HUDEP-2 (cell line): ENCODE measurements around the gene HYLS1.
"Not testable (repeated sequence)": the region's sequence is repeated elsewhere in the genome, so short reads cannot be mapped to it uniquely, and the experiment has no call there.

ENCODE experiments used
- DNase-seq, 76 experiments: peaks; one replicate each; lab custom pipeline; 2025; ENCODE audit not compliant: unreplicated experiment in 76 of 76; lab: John Stamatoyannopoulos, UW

Gene HYLS1, protein sequence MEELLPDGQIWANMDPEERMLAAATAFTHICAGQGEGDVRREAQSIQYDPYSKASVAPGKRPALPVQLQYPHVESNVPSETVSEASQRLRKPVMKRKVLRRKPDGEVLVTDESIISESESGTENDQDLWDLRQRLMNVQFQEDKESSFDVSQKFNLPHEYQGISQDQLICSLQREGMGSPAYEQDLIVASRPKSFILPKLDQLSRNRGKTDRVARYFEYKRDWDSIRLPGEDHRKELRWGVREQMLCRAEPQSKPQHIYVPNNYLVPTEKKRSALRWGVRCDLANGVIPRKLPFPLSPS

DNA sequence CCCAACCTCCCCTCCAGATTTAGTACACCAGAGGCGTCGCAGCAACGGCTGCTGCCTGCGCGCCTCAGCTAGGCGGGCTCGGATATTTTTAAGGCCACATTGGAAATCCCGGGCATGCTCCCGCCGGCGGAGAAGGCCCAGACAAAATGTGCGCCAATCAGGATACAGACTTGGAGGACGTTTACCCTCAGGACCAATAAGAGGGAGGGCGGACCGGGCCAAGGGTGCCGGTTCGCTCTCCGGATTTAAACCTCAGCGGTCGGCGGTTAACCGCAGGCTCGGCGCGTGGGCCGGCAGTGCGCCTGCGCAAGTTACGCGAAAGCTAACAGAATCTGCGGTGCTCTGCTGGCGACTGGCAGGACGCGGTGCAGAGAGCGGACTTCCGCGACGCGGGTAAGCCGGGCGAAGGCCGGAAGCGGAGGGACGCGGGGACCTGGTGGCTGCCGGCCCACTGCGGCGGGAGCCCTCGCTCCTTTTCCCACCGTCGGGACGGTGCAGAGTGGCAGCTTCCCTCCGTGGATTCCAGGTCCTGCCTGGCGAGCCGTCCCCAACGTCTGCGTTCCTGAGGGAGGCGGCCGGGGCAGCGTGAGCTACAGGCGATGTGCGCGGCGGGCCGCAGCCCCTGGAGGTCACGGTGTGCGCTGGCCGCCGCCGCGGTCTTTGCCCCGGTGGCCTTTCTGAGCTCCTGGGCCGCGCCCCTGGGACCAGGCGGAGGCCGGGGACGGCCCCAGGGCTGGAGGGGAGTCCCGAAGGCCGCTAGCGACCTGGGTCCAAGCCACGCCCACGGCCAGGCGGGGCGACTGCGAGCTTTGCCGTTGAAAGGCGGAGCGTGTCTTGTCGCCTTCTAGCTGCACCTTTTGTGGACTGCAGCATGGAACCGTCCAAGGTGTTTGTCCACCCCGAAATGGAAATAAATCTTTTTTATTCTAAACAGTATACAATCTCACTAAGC, at the start of gene HYLS1:
HYLS1 (plus strand) TSS at position 296 of the 952 bp plus-strand sequence. CDS start 11,701 bp downstream, outside the sequence.
- DNase-seq: peak; percentile 52 to 96 (median 92)

DNA sequence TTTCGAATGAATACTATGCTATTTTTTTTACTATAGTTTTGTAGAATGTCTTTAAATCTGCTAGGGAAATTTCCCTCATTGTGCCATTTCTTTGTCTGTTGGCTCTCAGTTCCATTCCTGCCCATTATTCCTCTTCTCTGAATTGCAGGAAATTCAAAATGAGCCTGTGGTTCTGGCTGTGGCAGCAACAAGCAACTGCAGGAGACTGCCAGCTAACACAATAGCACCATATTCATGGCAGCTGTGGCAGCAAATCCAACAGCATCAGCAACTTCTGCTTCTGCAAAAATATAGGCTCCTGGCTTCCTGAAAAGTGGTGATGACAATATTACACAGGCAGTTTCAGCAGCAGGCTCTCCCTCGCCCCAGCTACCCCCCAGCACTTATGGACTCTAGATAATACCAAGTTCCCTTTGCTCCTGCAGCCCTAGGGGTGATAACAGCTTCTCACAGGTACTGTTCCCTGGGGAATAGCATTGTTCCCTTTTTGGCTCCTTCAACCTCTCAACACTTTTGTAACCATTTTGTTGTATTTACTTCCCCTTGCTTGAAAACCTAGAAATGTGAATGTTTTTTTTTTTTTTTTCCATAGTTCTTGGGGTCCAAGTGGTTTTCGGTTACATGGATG, 45.0 kb upstream of the HYLS1 start:
- DNase-seq: no peak

DNA sequence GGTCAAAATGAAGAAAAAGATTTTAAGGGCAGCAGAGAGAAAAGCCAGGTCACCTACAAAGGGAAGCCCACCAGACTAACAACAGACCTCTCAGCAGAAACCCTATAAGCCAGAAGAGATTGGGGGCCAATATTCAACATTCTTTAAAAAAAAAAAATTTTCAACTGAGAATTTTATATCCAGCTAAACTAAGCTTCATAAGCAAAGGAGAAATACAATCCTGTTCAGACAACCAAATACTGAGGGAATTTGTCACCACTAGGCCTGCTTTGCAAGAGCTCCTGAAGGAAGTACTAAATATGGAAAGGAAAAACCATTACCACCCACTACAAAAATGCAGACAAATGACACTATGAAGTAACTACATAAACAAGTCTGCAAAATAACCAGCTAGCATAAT, 41.3 kb upstream of the HYLS1 start:
- DNase-seq: no peak

DNA sequence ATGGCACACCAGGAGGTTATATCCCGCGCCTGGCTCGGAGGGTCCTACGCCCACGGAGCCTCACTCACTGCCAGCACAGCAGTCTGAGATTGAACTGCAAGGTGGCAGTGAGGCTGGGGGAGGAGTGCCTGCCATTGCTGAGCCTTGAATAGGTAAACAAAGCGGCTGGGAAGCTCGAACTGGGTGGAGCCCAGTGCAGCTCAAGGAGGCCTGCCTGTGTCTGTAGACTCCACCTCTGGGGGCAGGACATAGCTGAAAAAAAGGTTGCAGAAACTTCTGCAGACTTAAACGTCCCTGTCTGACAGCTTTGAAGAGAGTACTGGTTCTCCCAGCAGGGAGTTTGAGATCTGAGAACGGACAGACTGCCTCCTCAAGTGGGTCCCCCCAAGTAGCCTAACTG, 29.8 kb upstream of the HYLS1 start:
- not testable (repeated sequence) for DNase-seq

DNA sequence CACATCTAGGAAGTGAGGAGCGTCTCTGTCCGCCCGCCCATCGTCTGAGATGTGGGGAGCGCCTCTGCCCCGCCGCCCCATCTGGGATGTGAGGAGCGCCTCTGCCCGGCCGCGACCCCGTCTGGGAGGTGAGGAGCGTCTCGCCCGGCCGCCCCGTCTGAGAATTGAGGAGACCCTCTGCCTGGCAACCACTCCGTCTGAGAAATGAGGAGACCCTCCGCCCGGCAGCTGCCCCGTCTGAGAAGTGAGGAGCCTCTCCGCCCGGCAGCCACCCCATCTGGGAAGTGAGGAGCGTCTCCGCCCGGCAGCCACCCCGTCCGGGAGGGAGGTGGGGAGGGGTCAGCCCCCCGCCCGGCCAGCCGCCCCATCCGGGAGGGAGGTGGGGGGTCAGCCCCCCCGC, 24.7 kb upstream of the HYLS1 start:
- not testable (repeated sequence) for DNase-seq

DNA sequence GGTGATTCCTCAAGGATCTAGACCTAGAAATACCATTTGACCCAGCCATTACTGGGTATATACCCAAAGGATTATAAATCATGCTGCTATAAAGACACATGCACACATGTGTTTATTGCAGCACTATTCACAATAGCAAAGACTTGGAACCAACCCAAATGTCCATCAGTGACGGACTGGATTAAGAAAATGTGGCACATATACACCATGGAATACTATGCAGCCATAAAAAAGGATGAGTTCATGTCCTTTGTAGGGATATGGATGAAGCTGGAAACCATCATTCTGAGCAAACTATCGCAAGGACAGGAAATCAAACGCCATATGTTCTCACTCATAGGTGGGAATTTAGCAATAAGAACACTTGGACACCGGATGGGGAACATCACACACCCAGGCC, 22.1 kb upstream of the HYLS1 start:
- DNase-seq: not testable (repeated sequence)

DNA sequence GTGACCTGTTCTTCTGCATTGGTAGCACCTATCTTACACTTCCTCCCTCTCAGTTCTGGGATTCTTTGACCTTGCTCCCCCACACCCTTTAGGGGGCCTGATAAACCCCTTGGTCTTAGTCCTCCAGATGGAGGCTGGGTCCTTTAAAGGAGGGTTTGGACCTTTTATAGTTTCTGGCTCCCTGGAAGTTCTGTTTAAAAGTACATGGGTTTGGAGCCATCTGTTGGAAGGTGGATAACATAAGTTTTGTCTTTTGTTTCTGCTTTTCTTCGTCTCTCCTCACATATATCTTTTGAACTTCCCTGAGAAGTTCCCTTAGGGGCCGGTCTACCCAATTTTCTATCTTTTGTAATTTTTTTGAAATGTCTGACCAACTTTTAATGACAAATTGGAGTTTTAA, 17.9 kb upstream of the HYLS1 start:
- DNase-seq: no peak

DNA sequence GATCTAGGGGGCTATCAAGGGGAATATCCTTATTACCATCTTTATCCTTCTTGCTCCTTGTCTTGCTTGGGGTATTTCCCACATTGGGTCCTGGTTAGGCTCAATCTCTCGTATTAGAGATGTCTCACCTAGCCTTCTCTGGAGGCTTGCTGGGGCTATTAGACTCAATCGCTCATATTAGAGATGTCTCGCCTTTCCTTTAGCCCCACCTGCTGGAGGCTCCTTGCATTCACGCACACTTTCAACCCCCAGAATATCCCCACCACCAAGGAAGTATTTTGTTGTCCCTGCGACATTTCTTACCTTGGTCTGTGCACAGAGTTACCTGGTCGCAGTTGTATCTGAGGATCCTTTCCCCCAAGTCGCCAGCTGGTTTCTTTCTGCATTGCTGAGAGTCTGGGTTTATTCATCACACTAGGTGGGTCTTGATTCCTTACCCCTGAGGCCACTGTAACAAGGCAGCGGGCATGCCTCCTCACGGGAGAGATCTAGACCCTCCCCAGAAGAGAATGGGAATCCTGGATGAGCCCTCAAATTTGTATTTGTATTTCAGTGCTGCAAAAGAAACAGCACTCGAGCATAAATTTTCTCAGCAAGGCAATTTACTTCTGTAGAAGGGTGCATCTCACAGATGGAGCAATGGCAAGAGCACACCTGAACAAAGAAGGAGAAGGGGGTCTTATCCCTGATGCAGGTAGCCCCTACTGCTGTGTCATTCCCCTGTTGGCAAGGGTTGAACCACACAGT, 15.9 kb upstream of the HYLS1 start:
- peak in 12 of 76 experiments; percentile 1 to 39 (median 13) for DNase-seq

DNA sequence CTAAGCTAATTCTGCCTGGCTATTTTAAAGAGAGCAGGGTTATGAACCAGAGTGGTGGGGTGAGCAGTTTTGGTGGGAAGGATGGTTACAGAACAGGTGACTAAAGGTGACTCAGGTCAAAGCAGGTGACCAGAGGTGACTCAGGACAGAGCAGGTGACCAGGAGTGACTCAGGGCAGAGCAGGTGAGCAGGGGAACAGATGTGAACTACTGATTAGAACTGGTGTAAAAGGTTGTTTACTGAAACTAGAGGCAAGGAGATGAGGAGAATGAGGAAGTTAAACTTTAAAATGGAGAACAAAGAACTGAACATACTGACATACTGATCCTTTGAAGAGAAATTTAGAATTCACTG, 15.4 kb upstream of the HYLS1 start:
- DNase-seq: no peak

DNA sequence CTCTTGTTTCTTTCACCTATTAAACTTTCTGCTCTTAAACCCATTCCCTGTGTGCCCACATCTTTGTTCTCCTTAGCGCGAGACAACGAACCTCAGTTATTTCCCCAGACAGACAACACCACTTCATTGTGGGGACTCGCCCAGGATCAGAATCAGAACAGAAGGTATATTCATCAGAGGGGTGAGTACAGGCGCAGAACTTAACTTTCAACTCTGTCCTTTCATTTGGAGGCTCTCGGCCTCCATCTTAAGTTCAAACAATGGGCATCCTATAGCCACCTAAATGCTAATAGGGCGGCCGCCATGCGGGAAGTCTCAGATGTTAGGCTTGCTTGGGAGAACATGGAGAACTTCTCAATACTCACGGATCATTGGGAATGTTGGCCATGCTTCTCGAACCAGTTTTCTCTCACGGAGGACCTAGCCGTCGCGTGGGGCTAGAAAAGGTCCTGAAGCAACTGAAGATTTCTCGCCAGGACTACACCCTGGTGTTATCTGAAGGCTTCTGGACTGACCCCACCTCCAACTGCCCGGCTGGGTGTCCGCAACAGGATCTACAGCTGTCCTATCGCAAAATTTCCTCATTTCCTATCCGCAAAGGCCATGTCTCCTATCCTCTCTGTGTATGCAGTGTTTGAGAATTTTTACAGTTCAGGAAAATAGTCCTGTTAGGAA, 13.4 kb upstream of the HYLS1 start:
- no peak for DNase-seq

DNA sequence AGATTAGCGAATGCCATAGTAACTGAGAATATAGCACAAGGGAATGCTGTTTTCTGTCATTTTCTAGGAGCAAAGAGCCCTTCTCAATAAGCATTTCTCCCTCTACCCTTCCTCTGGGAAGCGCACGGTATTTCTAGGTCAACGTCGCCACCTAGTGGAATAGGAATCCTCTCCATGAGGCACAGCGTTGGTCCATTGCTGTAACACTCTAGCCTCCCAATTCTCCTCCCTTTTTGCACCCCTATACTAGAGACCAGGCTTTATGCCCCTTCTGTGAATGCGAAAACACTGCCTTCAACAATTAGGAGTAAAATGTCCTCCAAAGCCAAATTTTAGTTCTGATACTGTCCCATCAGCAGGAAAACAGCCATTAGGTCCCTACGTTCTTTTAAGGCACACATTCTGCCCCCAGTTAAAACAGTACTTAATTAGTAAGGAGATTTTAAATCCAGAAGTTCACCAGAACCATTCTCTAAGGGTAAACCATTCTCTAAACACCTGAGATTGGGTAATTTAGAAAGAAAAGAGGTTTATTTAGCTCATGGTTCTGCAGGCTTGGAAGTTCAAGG, 12.8 kb upstream of the HYLS1 start:
- DNase-seq: peak in 49 of 76 experiments; percentile 3 to 63 (median 27)

DNA sequence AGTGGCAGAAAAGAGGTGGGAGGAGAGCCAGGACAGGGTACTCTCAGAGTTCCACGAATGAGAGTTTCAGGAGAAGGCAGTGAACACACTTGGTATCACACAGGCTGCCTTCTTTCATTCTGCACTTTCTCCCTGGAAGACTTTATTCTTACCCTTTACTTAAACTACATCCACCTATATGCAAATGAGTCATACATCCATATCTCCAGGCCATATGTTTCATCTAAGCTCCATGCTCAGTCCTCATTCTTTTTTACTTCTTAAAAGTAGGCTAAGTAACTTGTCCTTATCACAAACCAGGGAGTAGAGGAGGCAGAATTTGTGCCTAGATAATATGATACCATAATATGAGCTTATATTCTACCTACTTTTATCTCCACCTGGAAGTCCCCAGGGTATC, 6.2 kb upstream of the HYLS1 start:
- no peak for DNase-seq

DNA sequence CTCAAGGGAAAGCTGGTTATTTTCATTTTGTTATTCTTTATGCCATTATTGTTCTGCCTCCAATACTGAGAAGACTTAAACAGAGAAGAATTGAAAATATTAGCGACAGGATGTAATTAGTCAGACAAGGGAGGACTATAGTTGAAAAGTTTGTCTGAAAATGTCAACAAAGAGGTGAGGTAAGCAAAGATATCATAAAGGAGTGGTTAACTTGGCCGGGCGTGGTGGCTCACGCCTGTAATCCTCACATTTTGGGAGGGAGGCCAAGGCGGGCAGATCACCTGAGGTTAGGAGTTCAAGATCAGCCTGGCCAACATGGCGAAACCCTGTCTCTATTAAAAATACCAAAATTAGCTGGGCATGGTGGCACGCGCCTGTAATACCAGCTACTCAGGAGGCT, 4.1 kb upstream of the HYLS1 start:
- no peak for DNase-seq

DNA sequence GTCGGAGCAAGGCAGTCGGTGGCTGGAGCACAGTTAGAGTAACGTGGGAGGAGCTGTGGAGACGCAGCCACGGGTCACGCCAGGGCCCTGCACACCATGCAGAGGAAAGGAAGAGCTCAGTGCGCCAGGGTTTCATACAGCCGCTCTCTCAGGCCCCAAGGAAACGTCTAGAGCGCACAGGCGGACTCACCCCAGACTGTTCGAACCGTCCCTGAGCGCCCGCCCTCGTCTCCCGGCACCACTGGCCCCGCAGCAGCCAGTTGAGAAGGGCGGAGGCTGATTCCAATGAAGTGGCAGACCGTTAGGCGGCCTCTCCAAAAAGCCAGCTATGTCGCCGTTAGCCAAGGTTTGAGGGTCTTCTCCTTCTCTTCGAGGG, 483 bp upstream of the HYLS1 start:
- DNase-seq: peak in 60 of 76 experiments; percentile 8 to 85 (median 62)

DNA sequence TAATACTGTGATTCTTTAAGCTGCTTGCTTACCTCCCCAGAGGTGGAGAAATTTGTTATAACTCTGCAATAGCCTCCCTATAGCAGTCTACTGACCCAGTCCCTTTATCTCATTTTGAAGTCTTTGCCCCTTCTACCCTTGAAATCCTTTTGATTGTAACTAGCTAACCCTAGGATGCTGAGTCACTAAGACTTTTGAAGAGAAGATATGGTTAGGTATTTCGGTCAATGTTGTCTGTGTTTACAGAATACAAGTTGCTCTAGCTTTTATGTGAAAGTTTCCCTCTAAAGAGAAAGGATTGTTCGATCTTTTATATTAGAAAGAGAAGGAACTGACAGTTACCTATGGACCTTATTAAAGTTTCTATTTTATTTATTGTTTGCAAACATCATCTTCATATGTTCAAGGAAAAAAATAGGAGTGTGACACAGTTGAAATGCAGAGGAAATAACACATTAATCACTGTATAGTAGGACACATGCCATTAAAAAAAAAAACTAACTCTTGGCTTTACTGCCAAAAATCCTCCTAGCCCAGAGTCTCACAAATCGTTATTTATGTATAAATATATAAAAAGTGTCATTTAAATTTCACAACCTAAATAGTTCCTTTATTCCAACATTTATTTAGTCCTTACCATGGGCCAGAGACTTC, 3.1 kb downstream of the HYLS1 start:
- peak in 4 of 76 experiments; percentile 1 to 17 (median 5) for DNase-seq

DNA sequence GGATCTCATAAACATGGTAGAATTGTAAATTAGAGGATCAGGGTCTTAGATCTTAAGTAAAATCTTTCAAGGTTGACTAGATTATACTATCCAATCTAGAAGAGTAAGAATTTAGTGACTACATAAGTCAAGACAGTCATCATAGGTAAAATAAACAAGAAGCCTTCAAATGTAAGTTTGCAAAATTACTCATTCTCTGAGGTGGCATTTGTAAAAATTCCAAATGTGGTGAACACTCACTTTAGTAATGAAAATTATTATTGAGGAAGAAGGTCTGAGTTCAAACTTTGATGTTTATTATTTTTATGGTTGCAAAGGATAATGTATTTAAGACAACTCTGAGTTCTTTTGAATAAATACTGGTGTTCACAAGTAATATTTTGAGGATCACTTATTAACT, 4.6 kb downstream of the HYLS1 start:
- DNase-seq: no peak

DNA sequence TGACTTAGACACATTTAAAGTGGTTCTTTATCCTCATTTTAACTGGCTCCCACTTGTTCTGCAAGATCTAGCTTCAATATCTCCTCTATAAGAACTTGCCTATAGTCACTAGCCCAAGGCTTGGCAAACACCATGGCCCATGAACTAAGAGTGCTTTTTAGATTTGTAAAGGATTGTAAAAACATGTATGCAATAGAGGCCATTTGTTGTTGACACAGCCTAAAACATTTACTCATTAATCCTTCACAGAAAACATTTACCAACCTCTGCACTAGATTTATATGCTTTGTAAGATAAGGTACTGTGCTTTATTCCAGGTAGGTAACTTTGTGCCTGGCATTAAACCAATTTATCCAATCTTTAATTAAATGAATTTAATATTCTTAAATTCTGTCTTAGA, 5.5 kb downstream of the HYLS1 start:
- DNase-seq: no peak

DNA sequence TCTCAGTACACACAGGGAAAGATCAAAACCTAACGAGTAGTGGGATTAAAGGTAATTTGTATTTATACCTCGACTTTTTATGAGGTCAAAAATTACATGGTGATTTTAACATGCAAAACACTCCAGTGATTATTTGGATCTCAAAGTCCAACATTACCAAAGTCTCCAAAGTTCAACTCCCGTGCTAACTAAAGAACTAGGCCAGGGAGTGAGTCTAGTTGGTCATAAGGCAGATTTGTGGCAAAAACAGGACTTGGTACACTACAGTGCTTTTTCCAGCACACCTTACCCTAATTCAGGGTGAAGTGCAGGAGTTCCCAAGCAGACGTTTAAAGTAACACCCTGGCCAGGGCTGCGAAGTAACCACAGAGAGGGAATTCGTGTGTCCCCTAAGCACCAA, 14.4 kb downstream of the HYLS1 start:
- DNase-seq: no peak

DNA sequence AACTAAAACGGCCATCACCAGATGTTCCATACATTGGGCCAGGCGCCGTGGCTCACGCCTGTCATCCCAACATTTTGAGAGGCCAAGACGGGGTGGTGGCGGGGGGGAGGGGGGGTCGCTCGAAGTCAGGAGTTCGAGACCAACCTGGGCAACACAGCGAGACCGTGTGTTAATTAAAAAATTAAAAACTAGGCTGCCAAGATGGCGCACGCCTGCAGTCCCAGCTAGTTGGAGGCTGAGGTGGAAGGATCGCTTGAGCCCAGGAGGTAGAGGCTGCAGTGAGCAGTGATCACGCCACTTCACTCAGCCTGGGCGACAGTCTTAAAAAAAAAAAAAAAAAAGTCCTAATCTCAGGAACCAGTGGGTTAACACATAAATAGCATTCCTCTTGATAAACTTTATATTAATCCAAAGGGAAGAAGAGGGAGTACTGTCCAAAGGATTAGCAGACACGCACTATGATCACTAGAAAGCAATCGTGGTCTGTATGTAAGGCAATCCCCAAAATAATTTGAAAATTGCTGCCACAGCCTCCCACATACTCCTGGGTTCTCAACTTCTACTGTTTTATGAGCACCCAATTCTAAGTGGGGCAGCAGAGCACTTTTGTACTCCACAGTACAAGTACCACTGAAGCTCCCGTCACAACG, 14.9 kb downstream of the HYLS1 start:
- peak in 1 of 76 experiments; percentile 31 for DNase-seq
